ENCODE results near the gene NR0B2.
A peak's percentile ranks its signal among the peaks of the same experiment; 100 is the strongest.

Gene NR0B2

DNA sequence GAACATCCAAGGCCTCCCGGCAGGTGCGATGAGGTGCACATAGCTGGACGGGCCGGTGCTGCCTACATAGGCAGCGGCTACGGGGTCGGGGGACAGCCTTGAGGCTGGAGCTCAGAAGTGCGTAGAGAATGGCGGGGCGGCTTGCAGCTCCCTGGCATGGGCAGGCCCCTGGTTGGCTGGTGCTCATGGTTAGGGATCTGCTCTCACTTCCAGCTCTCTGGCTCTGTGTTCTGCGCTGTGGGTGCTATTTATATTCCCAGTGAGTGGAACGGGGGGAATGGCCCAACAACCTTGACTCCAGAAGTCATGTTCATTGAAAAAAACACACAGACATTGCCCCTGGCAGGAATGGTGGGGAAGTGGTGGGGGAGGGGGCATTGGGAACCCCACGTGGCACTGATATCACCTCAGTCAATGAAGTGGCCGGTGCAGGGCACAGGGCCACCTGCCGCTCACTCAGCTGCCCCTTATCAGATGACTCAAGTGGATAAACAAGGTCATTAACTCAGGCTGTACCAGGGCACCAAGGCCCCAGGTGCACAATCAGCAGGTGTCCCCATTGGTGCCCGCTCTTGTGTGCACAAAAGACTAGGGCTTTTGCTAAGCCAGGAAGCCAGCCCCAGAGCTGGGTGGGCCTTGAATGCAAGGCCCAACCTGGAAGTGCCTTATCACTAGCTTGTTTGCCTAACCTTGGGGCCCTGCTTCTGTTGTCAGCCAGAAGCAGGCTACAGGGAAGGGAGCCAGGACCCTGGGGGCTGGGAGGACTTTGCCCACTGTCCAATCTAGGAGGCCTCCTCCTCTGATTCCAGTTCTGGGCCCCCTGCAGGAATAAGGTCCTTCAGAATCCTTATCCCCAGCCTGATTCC, at the start of gene NR0B2:
Gene NR0B2 (minus strand): TSS at position 222 of the 866 bp plus-strand sequence. CDS start 35 bp downstream, at position 187.
- no peaks in the 10 kb centered on the region for H3F3A ChIP-seq (ENCODE audit: control insufficient read depth, insufficient read depth)
- H3K9me2 ChIP-seq (replicated peaks; ENCODE audit: control insufficient read depth, low read length): no peaks in the 10 kb centered on the region
- no peak within 1 kb of the TSS for H3K27ac ChIP-seq (ENCODE audit: low read depth, low read length)
- no peaks in the 10 kb centered on the region for H4K20me1 ChIP-seq (ENCODE audit: control insufficient read depth, insufficient read depth, low read depth, low read length)
- H3K9me3 ChIP-seq (ENCODE audit: control insufficient read depth, insufficient read depth, low read length): no peaks in the 10 kb centered on the region
- H3K79me2 ChIP-seq (ENCODE audit: control insufficient read depth, low read length): no peaks in the 10 kb centered on the region
- TF ChIP-seq EZH2phosphoT487 (IDR thresholded peaks at IDR 0.05; ENCODE audit: borderline replicate concordance, low read length): no peak
- TF ChIP-seq CTCF (IDR thresholded peaks at IDR 0.05; ENCODE audit: low read depth, low read length, poor library complexity, severe bottlenecking): no peak
- no peaks in the 10 kb centered on the region for H3K36me3 ChIP-seq (ENCODE audit: control insufficient read depth, low read length)
- no peaks in the 10 kb centered on the region for H3K4me1 ChIP-seq (ENCODE audit: control insufficient read depth, low read length)
- no peak within 1 kb of the TSS for H3K4me2 ChIP-seq (ENCODE audit: low read length)
- no peaks in the 10 kb centered on the region for H3K27me3 ChIP-seq (ENCODE audit: control insufficient read depth, low read length)
- H3K4me3 ChIP-seq (ENCODE audit: low read length): no peak within 1 kb of the TSS

GRCh38 chr1:26961826-26962225, 48.1 kb upstream of the NR0B2 start:
- Histone ChIP-seq H3K9me3 (ENCODE audit: control insufficient read depth, insufficient read depth, low read length) (no peaks in the 10 kb centered on the region), H3K4me1 (ENCODE audit: control insufficient read depth, low read length) (peaks cover 16% of the 10 kb centered on the region), H3K27me3 (ENCODE audit: control insufficient read depth, low read length) (peaks cover 23% of the 10 kb centered on the region), H3K4me3 (ENCODE audit: low read length) (no peak overlapping the region), H3K4me2 (ENCODE audit: low read length) (no peak overlapping the region), H3K27ac (ENCODE audit: low read depth, low read length) (no peak overlapping the region), H3K79me2 (ENCODE audit: control insufficient read depth, low read length) (no peaks in the 10 kb centered on the region), H3K9me2 (replicated peaks; ENCODE audit: control insufficient read depth, low read length) (no peaks in the 10 kb centered on the region), H3F3A (ENCODE audit: control insufficient read depth, insufficient read depth) (peaks cover 15% of the 10 kb centered on the region), H3K36me3 (ENCODE audit: control insufficient read depth, low read length) (no peaks in the 10 kb centered on the region), H4K20me1 (ENCODE audit: control insufficient read depth, insufficient read depth, low read depth, low read length) (no peaks in the 10 kb centered on the region)
- TF ChIP-seq EZH2phosphoT487 (IDR thresholded peaks at IDR 0.05; ENCODE audit: borderline replicate concordance, low read length): no peak
- TF ChIP-seq CTCF (IDR thresholded peaks at IDR 0.05; ENCODE audit: low read depth, low read length, poor library complexity, severe bottlenecking): no peak

- Histone ChIP-seq H3K27me3 (ENCODE audit: control insufficient read depth, low read length) (peaks cover 23% of the 10 kb centered on the region), H4K20me1 (ENCODE audit: control insufficient read depth, insufficient read depth, low read depth, low read length) (no peaks in the 10 kb centered on the region), H3K4me1 (ENCODE audit: control insufficient read depth, low read length) (peaks cover 16% of the 10 kb centered on the region), H3K36me3 (ENCODE audit: control insufficient read depth, low read length) (no peaks in the 10 kb centered on the region), H3K27ac (ENCODE audit: low read depth, low read length) (no peak overlapping the region), H3K4me3 (ENCODE audit: low read length) (peak overlapping the region; percentile 82), H3K9me2 (replicated peaks; ENCODE audit: control insufficient read depth, low read length) (no peaks in the 10 kb centered on the region), H3K9me3 (ENCODE audit: control insufficient read depth, insufficient read depth, low read length) (no peaks in the 10 kb centered on the region), H3K79me2 (ENCODE audit: control insufficient read depth, low read length) (no peaks in the 10 kb centered on the region), H3F3A (ENCODE audit: control insufficient read depth, insufficient read depth) (peaks cover 15% of the 10 kb centered on the region), H3K4me2 (ENCODE audit: low read length) (peak overlapping the region; percentile 58)
- TF ChIP-seq EZH2phosphoT487 (IDR thresholded peaks at IDR 0.05; ENCODE audit: borderline replicate concordance, low read length) (0 out of 2 replicates have a peak, but pooled peaks have one; percentile 51), CTCF (IDR thresholded peaks at IDR 0.05; ENCODE audit: low read depth, low read length, poor library complexity, severe bottlenecking) (no peak)
These were observed 46.8 kb upstream of the NR0B2 start for GRCh38 chr1:26960625-26960966.

Measured in DOHH2 (cell line).